Measurements from ENCODE around the gene PKMYT1. TPM values are rescaled to one million over a fixed set of nuclear protein-coding genes. Genes with fewer than 3 reads are reported as not detected.

The PKMYT1 gene
- total RNA-seq, 2 donors from 2014 or later, result 125 to 193 TPM

DNA sequence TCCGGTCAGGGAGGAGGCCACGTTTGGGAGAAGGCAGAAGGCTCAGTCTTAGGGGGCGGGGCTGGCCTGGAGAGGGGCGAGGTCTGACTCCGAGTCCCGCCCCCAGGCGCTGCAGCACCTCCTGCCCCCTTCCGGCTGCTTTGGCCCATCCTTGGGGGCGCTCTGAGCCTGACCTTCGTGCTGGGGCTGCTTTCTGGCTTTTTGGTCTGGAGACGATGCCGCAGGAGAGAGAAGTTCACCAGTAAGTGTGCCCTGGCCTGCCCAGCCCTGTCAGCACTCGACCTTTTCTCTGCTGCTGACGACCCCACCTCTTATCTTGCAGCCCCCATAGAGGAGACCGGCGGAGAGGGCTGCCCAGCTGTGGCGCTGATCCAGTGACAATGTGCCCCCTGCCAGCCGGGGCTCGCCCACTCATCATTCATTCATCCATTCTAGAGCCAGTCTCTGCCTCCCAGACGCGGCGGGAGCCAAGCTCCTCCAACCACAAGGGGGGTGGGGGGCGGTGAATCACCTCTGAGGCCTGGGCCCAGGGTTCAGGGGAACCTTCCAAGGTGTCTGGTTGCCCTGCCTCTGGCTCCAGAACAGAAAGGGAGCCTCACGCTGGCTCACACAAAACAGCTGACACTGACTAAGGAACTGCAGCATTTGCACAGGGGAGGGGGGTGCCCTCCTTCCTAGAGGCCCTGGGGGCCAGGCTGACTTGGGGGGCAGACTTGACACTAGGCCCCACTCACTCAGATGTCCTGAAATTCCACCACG, 41.4 kb upstream of the PKMYT1 start:
- ATAC-seq (peak; percentile 50 to 55), DNase-seq (ENCODE audit: low spot score in 2 of 2) (peak; percentile 83 to 87)
- Mint-ChIP-seq H3K36me3 (peaks cover 5 to 11% of the 10 kb centered on the region in 2 donors), H3K27ac (peak overlapping the region; percentile 85 to 95), H3K9me3 (no peaks in the 10 kb centered on the region)

DNA sequence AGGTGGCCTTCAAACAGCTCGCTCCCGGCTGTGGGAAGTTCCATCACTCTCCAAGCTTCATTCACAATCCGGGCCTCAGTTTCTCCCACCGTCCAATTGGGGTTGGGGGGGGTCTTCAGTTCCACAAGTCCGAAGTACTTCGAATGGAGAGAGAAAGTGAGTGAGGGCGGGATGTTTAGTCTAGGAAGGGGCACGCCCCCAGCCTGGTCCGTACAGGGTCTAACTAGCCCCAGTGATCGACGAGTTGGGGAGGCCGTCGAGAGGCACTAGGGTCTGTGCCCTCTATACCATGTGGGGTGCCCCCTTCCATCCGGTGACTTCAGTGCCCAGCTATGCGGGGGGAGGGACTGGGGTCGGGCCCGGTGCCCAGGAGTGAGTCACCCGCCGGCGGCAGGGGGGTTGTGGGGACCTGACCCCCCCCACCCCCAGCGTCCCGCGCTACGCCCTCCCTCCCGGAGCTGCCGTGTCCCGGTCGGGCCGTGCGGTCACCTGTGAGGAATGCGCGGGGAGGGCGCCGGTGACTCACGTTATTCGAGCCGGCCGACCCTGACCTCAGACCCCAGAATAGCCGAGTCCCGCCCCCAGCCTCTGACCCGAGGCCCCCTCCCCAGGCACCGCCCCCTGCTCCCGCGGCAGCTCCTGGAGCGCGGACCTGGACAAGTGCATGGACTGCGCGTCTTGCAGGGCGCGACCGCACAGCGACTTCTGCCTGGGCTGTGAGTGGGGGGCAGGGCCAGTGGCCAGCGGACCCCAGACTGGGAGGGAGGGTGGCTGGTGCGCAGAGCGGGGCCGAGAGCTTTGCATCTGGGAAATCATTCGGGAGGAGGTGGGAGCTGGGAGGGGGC, 40.6 kb upstream of the PKMYT1 start:
- ATAC-seq (peak; percentile 17 to 39), DNase-seq (ENCODE audit: low spot score in 2 of 2) (peak; percentile 51 to 83)
- peak overlapping the region; percentile 85 to 95 for H3K27ac Mint-ChIP-seq
- peaks cover 5 to 11% of the 10 kb centered on the region in 2 donors for H3K36me3 Mint-ChIP-seq
- no peaks in the 10 kb centered on the region for H3K9me3 Mint-ChIP-seq

DNA sequence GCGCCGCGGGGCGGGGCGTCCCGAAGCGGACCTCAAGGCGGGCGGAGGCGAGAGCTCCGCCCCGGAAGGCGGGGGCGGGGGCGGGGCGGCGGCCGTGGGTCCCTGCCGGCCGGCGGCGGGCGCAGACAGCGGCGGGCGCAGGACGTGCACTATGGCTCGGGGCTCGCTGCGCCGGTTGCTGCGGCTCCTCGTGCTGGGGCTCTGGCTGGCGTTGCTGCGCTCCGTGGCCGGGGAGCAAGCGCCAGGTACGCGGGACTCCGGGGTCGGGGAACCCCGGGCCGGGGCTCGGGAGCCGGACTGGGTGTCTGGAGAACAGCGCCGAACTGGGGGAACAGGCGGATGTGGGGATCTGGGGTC, 40.0 kb upstream of the PKMYT1 start, which contains the start of gene TNFRSF12A:
Gene TNFRSF12A (plus strand): TSS at position 122 of the 357 bp plus-strand sequence. CDS start 30 bp downstream, at position 152.
- DNase-seq (ENCODE audit: low spot score in 2 of 2) (peak; percentile 74 to 80), ATAC-seq (peak; percentile 23 to 36)
- H3K27ac Mint-ChIP-seq, result peak within 1 kb of the TSS; percentile 85 to 95
- H3K36me3 Mint-ChIP-seq, result peaks cover 5 to 11% of the 10 kb centered on the region in 2 donors
- H3K9me3 Mint-ChIP-seq, result no peaks in the 10 kb centered on the region

DNA sequence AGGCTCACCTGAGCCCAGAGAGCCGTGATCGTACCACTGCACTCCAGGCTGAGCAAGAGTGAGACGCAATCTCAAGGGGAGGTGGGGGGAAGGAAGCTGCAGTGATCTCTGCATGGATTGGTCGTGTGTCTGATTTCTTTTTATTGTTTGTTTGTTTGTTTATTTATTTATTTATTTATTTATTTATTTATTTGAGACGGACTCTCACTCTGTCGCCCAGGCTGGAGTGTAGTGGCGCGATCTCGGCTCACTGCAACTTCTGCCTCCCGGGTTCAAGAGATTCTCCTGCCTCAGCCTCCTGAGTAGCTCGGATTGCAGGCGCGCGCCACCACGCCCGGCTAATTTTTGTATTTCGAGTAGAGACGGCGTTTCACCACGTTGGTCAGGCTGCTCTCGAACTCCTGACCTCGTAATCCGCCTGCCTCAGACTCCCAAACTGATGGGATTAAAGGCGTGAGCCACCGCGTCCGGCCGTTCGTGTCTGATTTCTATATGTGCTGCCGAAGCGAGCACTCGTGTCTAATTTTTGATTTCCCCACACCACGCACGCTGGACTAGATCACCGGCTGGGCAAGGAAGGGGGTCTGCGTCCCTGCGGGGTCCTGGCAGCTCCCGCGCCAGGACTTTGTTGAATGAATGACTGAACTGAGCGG, 39.5 kb upstream of the PKMYT1 start:
- Mint-ChIP-seq H3K27ac (peak overlapping the region in 1 of 2 donors; percentile 85), H3K36me3 (peaks cover 5 to 11% of the 10 kb centered on the region in 2 donors), H3K9me3 (no peaks in the 10 kb centered on the region)
- DNase-seq (ENCODE audit: low spot score in 2 of 2) (no peak), ATAC-seq (no peak)

DNA sequence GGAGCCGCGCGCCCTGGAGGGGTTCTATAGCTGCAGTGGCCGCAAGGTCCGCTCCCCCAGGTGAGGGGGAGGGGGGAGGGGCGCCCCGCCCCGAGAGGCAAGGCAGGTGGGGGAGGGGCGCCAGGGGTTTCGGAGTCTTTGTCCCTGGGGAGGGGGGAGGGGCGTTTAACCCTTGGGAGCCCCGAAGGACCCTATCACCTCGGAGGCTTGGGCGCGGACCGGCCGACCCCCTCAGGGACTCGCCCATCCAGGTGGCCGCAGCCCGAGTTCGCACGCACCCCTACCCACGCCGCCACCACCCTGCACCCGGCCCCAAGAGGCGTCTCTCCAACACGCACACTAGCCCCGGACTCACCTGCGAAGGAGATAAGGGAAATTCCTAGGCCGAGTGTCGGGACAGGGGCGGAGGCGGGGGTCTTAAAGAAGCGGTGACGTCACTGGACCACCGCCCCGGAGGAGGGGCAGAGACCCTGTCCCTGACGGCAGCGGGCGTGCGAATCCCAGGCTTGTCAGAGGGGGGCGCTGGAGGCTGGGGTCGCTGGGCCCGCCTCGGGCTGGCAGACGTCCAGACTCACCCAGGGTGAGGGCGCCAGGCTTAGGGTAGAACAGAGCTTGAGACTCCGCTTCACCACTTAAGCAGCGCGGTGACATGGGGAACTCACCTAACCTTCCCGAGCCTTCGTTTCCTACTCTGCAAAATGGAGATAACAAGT, 37.7 kb upstream of the PKMYT1 start, which contains the start of gene CLDN6:
Gene CLDN6 (minus strand): TSS at position 390 of the 713 bp plus-strand sequence. CDS start 2,162 bp downstream, outside the sequence.
- no peaks in the 10 kb centered on the region for H3K9me3 Mint-ChIP-seq
- ATAC-seq (no peak), DNase-seq (ENCODE audit: low spot score in 2 of 2) (peak in 1 of 2 donors; percentile 71)
- peaks cover 0 to 4% of the 10 kb centered on the region in 2 donors for H3K36me3 Mint-ChIP-seq
- H3K27ac Mint-ChIP-seq, result no peak within 1 kb of the TSS

DNA sequence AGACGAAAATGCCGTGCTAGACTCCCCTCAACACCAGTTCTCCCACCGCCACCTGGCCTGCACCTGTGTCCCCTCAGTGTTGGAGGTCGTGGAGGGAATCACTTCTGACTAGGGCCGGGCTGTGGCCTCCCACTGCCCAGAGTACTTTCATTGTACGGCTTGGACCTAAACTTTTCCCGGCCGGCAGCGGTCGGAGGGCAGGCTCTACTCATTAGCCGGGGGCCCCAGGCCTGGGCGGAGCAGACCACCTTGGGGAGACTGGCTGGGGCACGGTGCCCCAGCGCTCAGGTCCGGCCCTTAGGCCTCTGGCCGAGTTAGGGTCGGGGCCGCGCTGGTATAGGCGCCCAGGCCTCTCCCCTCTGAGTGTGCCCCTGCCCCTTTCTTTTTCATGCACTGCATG, 37.1 kb upstream of the PKMYT1 start:
- ATAC-seq (no peak), DNase-seq (ENCODE audit: low spot score in 2 of 2) (no peak)
- no peaks in the 10 kb centered on the region for H3K9me3 Mint-ChIP-seq
- no peaks in the 10 kb centered on the region for H3K36me3 Mint-ChIP-seq
- H3K27ac Mint-ChIP-seq, result no peak overlapping the region

DNA sequence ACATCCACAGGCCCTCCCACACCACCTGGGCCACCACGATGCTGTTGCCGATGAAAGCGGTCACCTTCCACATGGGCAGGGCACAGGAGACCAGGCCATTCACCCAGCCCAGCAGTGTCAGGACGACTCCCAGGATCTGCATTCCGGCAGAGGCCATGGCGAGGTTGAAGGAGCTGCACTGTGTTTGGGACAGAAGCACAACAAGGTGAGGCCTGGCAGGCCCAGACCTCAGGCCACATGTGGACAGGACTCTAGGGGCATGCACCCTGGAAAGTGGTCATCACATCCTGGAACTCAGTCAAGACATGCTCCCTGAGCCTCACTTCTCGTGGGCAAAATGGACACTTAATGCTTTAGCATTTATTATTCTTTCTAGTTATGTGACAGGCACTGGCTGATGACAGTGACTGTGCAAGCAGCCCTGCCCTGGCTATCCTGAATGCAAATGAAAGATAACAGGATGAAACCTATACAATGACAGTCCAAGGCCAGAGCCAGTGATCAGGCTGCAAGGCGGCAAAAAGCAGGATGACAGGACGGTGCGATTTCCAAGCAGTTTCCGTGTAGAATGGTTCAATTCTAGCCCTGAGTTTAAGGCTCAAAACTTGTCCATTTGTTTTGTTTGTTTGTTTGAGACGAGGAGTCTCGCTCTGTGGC, 35.7 kb upstream of the PKMYT1 start:
- no peaks in the 10 kb centered on the region for H3K9me3 Mint-ChIP-seq
- no peak for DNase-seq (ENCODE audit: low spot score in 2 of 2)
- no peaks in the 10 kb centered on the region for H3K36me3 Mint-ChIP-seq
- no peak overlapping the region for H3K27ac Mint-ChIP-seq
- no peak for ATAC-seq

DNA sequence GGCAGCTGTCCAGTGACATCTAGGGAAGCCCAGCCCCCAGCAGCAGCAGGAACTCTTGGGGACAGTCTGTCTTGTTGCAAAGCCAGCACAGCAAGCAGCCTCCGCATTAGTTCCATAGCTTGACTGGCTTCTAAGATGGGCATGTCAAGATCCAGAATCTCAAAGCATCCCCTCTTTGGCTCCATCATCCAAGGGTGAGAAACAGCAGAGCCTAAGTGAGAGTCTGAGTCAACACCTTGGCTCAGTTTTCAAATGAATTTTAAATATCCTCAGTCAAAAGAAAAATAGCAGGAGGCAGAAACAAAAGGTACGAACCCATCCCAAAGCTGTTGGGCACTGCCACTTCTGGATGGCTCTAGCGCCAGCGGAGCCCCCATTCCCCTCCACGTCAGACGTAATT, 34.7 kb upstream of the PKMYT1 start:
- H3K27ac Mint-ChIP-seq, result no peak overlapping the region
- DNase-seq (ENCODE audit: low spot score in 2 of 2) (no peak), ATAC-seq (no peak)
- H3K36me3 Mint-ChIP-seq, result no peaks in the 10 kb centered on the region
- H3K9me3 Mint-ChIP-seq, result no peaks in the 10 kb centered on the region

DNA sequence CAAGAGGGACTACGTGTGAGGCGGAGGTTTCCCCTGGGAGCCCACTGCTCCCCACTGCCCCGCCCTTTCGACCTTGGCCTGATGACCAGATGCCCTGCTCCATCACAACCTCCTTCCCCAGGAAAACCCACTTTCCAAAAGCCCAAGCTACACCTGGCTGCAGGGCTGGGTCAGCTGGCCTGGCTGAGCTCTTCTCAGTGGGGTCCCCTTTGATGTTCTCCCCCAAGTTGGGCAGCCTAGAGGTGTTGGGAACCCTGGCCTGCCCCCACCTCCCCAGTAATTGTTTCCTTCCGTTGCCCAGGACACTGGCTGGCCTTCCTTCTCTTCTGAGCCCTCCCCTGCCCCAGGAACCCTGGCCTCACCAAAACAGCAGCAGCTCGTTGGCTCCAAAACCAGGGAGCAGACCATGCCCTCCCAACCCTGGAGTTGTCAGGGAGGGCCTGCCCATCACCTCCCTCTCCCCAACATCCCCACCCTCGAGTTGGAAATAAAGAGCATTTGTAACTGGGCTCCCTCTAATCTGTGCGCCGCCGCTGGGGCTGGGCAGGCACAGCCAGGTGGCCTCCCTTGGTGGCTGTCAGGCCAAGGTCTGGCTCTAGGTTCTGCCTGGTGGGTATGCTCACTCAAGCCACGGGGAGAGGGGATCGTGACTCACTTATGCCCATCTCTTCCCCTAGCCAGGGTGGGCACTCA, 33.9 kb upstream of the PKMYT1 start:
- DNase-seq (ENCODE audit: low spot score in 2 of 2) (no peak), ATAC-seq (no peak)
- Mint-ChIP-seq H3K27ac (no peak overlapping the region), H3K36me3 (no peaks in the 10 kb centered on the region), H3K9me3 (no peaks in the 10 kb centered on the region)

DNA sequence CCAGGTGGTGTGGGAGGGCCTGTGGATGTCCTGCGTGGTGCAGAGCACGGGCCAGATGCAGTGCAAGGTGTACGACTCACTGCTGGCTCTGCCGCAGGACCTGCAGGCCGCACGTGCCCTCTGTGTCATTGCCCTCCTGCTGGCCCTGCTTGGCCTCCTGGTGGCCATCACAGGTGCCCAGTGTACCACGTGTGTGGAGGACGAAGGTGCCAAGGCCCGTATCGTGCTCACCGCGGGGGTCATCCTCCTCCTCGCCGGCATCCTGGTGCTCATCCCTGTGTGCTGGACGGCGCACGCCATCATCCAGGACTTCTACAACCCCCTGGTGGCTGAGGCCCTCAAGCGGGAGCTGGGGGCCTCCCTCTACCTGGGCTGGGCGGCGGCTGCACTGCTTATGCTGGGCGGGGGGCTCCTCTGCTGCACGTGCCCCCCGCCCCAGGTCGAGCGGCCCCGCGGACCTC, 33.3 kb upstream of the PKMYT1 start:
- no peaks in the 10 kb centered on the region for H3K9me3 Mint-ChIP-seq
- no peak overlapping the region for H3K27ac Mint-ChIP-seq
- H3K36me3 Mint-ChIP-seq, result no peaks in the 10 kb centered on the region
- no peak for DNase-seq (ENCODE audit: low spot score in 2 of 2)
- ATAC-seq, result no peak

DNA sequence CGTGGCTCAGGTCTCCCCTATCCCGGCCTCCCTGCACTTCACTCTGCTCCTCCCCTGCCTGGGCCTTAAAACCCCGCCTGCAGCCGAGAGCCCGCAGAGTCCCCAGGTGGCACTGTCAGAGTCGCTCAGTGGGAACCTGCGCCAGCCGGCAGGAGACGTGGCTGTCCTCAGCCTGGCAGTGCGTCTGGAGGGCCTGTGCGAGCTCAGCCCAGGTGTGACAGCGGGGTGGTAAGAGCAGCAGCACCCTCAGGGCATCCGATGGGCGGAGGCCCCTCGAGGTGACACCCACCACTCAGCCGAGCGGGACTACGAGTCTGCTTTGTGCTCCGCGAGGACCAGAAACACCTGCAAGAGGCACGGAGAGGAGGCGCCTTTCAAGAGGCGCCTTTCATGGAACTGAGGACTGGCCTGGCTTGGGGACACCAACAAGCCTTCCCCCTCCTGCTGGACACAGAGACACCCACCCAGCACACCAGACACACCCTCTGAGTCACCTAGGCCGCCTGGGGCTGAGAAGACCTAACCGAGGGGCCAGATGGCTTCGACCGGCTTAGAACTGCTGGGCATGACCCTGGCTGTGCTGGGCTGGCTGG, 32.7 kb upstream of the PKMYT1 start, which contains the start of gene CLDN9:
Gene CLDN9 (plus strand): TSS at position 96 of the 593 bp plus-strand sequence. CDS start 440 bp downstream, at position 536.
- no peak within 1 kb of the TSS for H3K27ac Mint-ChIP-seq
- no peaks in the 10 kb centered on the region for H3K36me3 Mint-ChIP-seq
- DNase-seq (ENCODE audit: low spot score in 2 of 2), result no peak
- no peaks in the 10 kb centered on the region for H3K9me3 Mint-ChIP-seq
- no peak for ATAC-seq

DNA sequence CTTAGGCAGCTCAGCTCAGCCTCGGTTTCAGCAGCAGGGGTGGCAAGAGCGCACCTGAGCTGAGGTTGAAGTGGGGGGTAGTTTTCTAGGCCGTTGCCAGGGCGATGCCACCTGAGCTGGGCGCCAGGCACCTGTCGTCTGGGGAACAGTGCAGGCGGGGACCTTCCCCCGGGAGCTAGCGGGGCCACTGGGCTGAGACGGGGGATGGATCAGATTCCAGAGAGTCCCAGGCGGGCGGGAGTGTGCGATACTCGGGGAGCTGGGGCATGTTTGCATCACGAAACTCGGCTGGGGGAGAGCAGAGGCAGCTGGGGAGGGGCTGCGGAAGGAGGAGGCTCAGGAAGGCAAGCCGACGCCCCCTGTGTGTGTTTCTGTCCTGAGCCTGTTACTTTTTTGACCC, 32.0 kb upstream of the PKMYT1 start:
- ATAC-seq, result no peak
- Mint-ChIP-seq H3K27ac (no peak overlapping the region), H3K36me3 (no peaks in the 10 kb centered on the region), H3K9me3 (no peaks in the 10 kb centered on the region)
- DNase-seq (ENCODE audit: low spot score in 2 of 2), result no peak

DNA sequence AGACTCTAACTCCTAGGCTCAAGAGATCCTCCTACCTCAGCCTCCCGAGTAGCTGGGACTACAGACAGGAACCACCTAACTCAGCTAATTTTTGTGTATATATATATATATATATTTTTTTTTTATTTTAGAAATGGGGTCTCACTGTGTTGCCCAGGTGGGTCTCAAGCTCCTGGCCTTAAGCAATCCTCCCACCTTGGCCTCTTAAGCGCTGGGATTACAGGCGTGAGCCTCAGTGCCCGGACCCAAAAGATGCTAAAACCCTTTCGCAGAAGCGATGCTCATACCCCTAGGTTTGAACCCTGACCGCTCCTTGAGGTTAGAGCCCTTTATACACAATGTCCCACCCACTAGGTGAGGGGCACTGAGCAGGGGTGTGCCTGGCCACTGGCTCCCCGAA, 30.3 kb upstream of the PKMYT1 start:
- Mint-ChIP-seq H3K27ac (no peak overlapping the region), H3K36me3 (no peaks in the 10 kb centered on the region), H3K9me3 (no peaks in the 10 kb centered on the region)
- ATAC-seq, result no peak
- no peak for DNase-seq (ENCODE audit: low spot score in 2 of 2)

DNA sequence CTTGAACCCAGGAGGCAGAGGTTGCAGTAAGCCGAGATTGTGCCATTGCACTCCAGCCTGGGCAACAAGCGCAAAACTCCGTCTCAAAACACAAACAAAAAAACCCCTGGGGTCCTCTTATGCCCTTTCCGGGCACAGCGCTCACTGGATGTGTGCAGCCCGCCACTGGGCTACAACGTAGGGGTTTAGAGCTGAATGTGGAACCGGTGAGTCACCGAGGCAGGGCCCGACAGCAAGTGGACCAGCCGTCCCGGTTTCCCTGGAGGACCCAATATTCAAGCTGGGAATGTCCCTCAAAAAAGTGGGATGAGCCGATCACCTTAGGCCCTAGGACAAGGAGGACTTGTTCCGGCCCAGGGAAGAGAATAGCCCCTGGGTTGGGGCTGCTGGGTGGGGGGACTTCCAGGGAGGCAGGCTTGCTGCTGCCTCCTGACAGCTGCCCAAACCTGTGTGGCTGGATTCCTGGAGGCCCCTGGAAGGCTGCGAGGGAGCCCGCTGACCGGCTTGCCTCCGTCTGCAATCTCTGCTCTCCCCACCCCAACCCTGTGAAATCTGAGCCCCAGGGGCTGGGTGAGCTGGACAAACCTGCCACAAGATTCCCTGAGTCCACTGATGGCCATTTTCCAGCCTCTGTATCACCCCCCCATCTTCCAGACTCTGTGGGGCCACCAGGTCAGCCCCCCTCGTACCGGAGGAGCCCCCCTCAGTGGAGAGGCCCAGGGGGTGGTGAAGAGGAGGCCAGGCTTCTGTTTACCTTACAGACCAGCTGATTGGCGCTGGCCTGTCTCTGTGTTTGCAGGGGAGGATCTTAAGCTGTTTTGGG, 29.5 kb upstream of the PKMYT1 start:
- no peak overlapping the region for H3K27ac Mint-ChIP-seq
- ATAC-seq (no peak), DNase-seq (ENCODE audit: low spot score in 2 of 2) (no peak)
- no peaks in the 10 kb centered on the region for H3K36me3 Mint-ChIP-seq
- no peaks in the 10 kb centered on the region for H3K9me3 Mint-ChIP-seq

Measured in activated naive CD4-positive, alpha-beta T cell treated with anti-CD3 and anti-CD28 coated beads, Interleukin-2, amount 50 U/mL, for 72 hours (primary cell).